ENCODE results near the gene SETD3.

SETD3 gene

GRCh38 chr14:99479906-99480869 is at the start of gene SETD3:
TSS of gene SETD3 (minus strand) at chr14:99480859. CDS start at chr14:99465805, 15,054 bp downstream.
- peak; percentile 37 for DNase-seq

- DNase-seq = no peak
Observed at GRCh38 chr14:99529899-99530298, 49.2 kb upstream of the SETD3 start.

GRCh38 chr14:99527427-99528076 is 46.9 kb upstream of the SETD3 start:
- DNase-seq = no peak

DNA sequence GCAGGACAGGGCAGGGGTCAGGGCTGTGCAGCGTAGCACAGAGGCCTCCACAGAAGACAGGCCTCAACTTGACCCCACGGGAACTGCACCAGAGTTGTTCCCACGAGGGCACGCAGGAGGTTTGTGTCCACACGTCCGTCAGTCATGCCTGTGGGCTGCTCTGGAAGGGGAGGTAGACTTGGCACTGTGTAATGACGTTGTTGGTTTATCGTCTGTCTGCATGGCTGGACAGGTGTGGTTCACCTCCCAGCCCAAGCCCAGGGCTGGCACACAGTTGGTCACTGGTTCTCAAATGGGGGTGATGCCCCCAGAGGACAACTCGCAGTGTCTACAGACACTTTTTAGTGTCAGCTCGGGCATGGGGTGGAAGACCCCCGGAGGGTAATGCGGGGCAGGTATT is 46.4 kb upstream of the SETD3 start:
- DNase-seq = no peak

DNA sequence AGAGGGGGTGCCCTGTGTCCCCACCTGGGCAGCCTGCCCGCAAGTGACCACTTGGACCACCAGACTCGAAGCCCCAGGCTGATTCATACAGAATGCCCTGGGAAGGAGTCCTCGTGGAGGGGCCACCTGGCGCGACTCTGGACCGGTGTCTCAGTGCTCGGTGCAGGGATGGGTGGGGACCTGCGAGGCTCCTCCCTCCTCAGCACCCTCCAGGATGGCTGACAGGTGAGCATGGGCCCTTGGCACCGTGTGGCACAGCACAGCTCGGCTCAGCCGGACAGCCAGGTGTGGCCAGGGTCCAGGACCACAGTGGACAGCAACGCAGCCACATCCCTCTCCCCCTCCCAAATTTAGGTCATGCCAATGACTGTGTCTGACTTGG is 45.0 kb upstream of the SETD3 start:
- DNase-seq = no peak

DNA sequence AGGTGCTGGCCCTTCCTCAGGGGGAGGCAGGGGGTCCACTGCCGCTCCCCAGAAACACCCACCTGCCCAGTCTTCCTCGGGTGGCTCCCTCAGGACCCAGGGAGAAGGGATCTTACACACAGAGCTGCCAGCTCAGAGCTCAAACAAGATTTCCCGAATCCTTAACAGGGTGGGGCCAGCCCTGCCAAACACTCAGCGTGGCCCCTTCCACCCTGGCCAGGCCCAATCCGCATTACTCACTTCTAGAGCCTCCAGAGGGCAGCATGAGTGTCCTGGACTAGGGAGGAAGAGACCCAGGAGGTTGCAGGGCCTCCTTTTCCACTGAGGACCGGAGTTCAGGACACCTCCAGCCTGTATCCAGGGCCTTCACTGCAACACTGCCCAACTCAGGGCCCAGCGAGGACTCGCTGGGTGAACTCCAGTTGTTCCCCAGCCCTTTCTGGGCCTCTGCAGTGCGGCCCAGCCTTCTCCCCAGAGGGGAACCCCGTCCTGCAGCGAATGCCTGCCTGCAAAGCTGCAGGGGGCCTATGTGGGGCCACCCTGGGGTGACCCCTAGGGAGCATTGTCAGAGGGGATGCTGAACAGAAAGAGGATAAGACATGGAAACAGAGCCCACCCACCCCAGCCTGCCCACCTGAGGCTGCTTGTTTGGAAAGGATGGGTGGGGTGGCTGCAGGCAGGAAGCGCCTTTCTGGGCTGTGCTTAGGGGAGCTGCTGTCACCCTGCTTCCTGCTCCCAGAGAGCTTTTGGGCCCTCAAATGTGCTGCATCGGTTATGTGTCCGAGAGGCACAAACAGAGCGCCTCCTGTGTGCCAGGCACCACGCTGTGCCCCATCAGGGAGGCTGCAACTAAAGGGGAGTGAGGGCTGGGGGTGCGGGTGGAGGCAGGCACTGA is 44.4 kb upstream of the SETD3 start:
- no peak for DNase-seq

- DNase-seq = no peak
Observed at GRCh38 chr14:99524091-99524661, 43.5 kb upstream of the SETD3 start.

DNA sequence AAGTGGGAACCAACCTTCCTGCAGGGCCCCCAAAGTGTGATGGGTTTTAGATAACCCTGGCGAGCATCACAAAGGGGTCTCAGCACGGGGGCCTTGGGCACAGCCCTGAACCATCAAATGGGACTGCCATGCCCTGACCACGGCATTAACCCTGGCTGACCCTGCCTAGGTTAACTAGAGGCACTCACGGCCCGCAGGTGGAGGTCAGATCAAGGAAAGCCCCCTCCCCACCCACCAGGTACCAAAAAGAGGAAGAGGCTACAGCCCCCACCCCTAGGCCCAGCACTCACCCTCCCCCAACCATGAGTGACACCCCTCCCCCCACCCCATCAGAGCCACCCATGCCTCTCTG is 43.0 kb upstream of the SETD3 start:
- no peak for DNase-seq

- no peak for DNase-seq
Observed at GRCh38 chr14:99522934-99523703, 42.5 kb upstream of the SETD3 start.

- DNase-seq = no peak
Observed at GRCh38 chr14:99522457-99522891, 41.8 kb upstream of the SETD3 start.

DNA sequence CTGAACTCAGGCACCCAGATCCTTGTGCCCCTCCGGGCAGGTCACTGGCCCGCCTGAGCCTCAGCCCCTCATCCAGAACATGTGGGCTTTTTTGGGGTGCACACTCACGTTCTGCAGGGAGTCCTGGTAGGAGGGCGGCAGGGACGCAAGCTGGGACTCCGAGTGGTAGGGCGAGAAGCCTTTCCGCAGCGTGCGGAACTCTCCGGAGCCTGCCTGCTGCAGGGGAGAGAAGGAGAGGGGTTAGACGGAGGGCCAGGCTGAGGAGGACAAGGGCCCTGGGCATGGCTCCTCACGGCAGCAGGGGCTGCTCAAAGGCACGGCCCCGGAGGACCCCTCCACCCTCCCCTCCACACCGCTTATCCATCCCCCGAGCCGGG is 41.4 kb upstream of the SETD3 start:
- no peak for DNase-seq

DNA sequence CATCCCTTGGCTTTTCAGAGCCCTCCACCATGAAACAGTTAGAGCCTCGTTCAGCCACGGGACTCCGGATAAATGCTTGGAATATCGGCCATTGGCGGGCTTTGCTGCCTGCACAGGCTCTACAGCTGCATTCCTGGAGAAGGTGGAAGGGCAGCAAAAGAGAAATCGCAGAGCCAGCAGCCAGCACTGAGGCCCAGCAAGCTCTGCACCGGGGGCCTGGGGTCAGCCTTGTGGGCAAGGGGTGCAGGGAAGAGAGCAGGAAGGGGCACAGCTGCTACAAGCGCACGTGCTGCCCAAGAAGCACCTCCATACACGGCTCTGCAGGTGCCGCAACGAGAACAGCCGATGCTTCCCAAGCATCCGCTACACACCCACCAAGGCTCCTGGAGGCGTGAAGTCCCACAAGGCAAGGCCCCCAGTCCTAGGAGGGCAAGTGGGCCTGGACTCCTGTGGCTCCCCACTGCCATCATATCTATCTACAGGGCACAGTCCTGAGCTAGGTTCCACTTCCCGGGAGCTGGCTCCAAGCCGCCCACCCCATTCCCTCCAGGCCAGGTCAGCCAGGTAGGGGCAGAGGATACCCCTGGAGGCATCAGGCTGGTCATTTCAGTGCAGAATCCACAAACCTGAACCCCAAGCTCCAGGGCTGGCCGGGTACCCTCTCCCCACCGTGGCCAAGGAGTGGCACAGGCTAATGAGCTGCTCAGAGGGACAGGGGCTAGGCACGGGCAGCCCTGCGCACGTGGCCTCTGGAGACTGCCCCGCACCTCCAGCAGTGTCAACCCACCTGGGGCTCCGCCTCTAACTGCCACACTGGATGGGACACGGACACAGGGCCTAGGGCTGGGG is 40.7 kb upstream of the SETD3 start:
- no peak for DNase-seq

DNA sequence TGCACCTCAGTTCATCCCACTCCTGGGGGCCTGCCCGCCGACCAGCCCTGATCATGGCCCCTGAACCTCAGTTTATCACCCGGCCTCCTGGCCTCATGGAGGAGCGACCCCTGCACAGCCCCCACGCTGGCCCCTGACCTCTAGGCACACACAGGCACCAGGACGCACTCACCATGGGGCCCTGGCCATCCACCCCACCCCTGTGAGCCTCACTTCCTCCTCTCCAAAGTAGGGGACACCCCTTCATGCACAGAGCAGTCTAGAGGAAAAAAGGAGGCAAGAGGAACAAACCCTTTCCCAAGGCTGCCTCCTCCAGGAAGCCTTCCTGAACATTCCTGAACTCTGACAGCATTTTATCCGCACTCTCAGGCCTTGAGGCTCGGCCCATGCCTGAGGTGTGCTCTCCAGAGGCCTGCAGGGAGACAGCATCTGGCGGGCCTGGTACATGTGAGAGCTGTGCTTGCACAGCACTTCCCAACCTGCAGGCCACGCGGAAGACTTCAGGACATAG is 40.0 kb upstream of the SETD3 start:
- DNase-seq = no peak

DNA sequence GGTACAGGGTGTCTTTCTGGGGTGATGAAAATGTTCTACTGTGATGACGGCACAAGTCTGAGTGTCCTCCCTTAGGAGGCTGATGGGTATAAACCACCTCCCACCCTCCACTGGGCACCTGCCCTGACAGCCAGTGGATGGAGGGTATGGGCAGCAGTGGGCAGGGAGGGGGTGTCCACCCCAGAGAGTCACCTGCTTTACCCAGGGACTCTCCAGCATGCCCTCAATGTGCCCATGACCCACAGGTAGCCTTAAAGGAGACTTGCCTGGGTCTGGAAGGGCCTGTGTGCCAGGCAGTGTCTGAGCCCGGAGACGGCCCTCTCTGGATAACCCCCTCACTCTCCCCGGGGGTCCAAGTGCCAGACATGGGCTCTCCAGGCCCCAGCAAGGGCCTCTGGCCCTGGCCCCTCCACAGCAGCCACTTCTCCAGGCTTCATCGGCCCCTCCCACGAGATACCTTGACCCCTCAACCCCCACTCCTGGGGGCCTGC is 39.3 kb upstream of the SETD3 start:
- no peak for DNase-seq

- DNase-seq = no peak
Observed at GRCh38 chr14:99519347-99519881, 38.8 kb upstream of the SETD3 start.

DNA sequence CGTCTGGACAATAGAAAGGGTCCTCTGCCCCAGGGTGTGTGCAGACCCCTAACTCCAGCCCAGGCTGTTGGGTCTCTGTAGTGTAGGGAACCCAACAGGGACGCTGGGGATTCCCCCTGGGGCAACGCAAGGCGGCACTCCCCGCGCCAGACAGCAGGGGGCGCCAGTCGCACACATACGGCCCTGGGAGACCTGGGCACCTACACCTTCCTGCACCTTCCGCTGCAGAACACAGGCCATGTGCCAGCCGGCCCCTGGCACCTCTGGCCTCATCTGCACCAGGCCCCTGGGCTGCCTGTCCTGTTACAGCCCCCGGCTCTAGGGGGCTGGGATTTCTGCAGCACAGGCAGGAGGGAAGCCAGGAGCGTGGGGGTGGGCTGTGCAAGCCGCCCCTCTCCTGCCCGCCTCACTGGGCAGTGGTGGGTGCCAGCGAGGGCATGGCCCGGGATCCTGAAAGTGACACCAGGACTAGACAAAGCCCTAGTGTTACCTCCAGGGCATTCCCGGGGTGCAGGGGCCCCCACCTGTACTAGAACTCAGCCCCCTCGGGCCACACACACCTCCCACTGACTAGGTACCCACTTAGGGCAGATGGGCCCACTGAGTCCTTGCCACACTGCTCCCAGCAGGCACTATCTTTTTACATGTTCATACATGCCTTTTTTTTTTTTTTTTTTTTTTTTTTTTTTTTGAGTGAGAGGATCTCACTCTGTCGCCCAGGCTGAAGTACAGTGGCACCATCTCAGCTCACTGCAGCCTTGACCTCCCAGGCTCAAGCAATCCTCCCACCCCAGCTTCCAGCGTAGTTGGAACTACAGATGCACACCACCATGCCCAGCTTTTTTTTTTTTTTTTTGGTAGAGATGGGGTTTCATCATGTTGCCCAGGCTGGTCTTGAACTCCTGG is 38.0 kb upstream of the SETD3 start:
- peak; percentile 64 for DNase-seq

DNA sequence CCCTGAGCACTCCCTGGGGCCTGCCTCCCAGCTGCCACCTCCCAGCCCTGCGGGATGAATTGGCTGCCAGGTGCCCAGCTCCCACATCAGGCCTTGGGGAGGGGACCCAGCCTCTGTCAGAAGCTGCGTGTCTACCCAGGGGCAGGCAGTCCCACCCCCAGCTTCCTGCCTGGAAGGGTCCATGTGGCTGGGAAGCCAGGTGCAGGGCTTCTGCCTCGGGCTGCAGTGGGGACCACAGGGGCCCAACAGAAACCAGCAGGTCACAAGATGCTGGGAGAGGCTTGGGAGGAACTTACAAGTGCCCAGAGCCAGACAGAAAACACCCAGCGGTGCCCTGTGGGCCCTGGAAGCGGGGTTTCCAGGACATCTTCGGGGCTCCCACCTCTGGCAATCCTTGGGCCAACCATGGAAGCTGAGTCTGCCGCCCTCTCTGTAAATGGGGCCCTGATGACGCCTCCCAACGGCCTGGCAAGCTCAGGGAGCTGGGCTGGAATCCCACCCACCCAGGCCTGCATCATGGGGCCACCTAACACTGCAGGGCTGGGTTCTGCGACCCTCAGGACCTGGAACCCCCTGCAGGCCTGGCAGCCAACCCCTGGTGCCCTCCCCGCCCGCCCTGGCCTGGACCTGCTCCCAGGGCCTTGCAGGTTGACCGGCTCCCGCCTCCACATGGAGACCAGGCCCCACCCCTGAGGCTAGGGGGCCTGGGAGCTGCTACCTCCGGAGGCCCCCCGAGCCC is 37.2 kb upstream of the SETD3 start:
- DNase-seq = no peak

GRCh38 chr14:99516871-99517642 is 36.4 kb upstream of the SETD3 start:
- no peak for DNase-seq
